ENCODE data around the gene FSD1L. TPM values are rescaled to one million over a fixed set of nuclear protein-coding genes. Genes with fewer than 3 reads are reported as not detected.

FSD1L gene
- total and polyA plus RNA-seq, 2 of the 13 experiments (the other 11 are each of a cell fraction or from before 2014, with no cell fraction given) = 4.1 to 5.1 TPM

GRCh38 chr9:105557804-105558610 is 110.2 kb downstream of the FSD1L start, which contains the start of gene FKTN:
TSS of gene FKTN (plus strand) at chr9:105558131. CDS start at chr9:105575033, 16,902 bp downstream.
- Histone ChIP-seq H3K9me3 (ENCODE audit: low read length) (peaks cover 16% of the 10 kb centered on the region), H3K4me1 (ENCODE audit: insufficient read depth, low read length) (peaks cover 12% of the 10 kb centered on the region), H3K79me2 (ENCODE audit: insufficient read depth, low read length) (peaks cover 8% of the 10 kb centered on the region), H3K27me3 (ENCODE audit: control insufficient read depth in 1 of 2, insufficient read depth in 2 of 2, low read length in 2 of 2) (no peaks in the 10 kb centered on the region; a peak in 1 of 5 replicates), H3K9ac (ENCODE audit: insufficient read depth, low read depth, low read length) (peak within 1 kb of the TSS; percentile 64), H2AFZ (ENCODE audit: low read length) (peak within 1 kb of the TSS; percentile 87), H3K4me3 (replicated peaks in 1 of 3; ENCODE audit: insufficient read depth in 1 of 3, low read depth in 2 of 3, low read length in 3 of 3) (peak within 1 kb of the TSS; percentile 76 to 93 (median 90)), H3K4me2 (ENCODE audit: low read depth, low read length) (peak within 1 kb of the TSS; percentile 92), H4K20me1 (ENCODE audit: insufficient read depth, low read length) (no peaks in the 10 kb centered on the region), H3K27ac (ENCODE audit: extremely low read length, insufficient read depth, low read length) (peak within 1 kb of the TSS; percentile 35), H3K36me3 (replicated peaks in 1 of 2; ENCODE audit: control insufficient read depth in 1 of 2, insufficient read depth in 2 of 2, low read length in 2 of 2) (no peaks in the 10 kb centered on the region)
- ATAC-seq (peak; percentile 95), FAIRE-seq (peak; percentile 4), DNase-seq (ENCODE audit: low spot score) (peak; percentile 73)
- intact Hi-C loops (cut with micrococcal nuclease; ENCODE audit: unreplicated experiment) (loop anchor here (5.0 kb wide), 2 partner anchors 111 to 131 kb away; partner anchors contain the start of gene FSD1L), in situ Hi-C loops (cut with HindIII; ENCODE audit: extremely low pct_ligation_motif_present, low pct_unique_long_range_greater_than_20kb) (loop anchor here (10.0 kb wide), 1 partner anchor 57 kb away; no protein-coding TSS in a partner anchor)
- ChIA-PET POLR2A (interaction anchor here (0.6 kb wide), 1 partner anchor 1681 kb away, joined by 3 read pairs; no protein-coding TSS in a partner anchor), CTCF (ENCODE audit: low intra/inter-chr PET ratio, low total read pairs) (no interaction called here)
- under 1% methylated on average over 19 of the region's 49 CpGs for WGBS (ENCODE audit: low lambda C conversion rate)
- TSS peak; percentile 77 for BruUV-seq (replicated peaks)
- TF ChIP-seq CREB1 (IDR thresholded peaks at IDR 0.05) (no peak), CREB1 (CRISPR knock-in tag; IDR thresholded peaks at IDR 0.05) (no peak), BCL6 (CRISPR knock-in tag; IDR thresholded peaks at IDR 0.05) (no peak), TRIM24 (CRISPR knock-in tag; IDR thresholded peaks at IDR 0.05) (no peak), CCAR2 (optimal IDR thresholded peaks at IDR 0.05; ENCODE audit: low read depth, low read length) (no peak), ZNF30 (CRISPR knock-in tag; IDR thresholded peaks at IDR 0.05) (no peak), ZNF251 (CRISPR knock-in tag; IDR thresholded peaks at IDR 0.05) (no peak), CHD2 (IDR thresholded peaks at IDR 0.05; ENCODE audit: low read depth, low read length) (no peak), ISL2 (CRISPR knock-in tag; IDR thresholded peaks at IDR 0.05) (peak; percentile 61), CHCHD3 (CRISPR knock-in tag; IDR thresholded peaks at IDR 0.05) (no peak), CTCF (CRISPR knock-in tag; IDR thresholded peaks at IDR 0.05) (no peak), DNMT1 (CRISPR knock-in tag; IDR thresholded peaks at IDR 0.05) (no peak), DBP (CRISPR knock-in tag; IDR thresholded peaks at IDR 0.05; ENCODE audit: not compliant biosample characterization) (no peak), ATF3 (CRISPR knock-in tag; IDR thresholded peaks at IDR 0.05) (0 out of 2 replicates have a peak, but pooled peaks have one; percentile 14), ZNF792 (CRISPR knock-in tag; IDR thresholded peaks at IDR 0.05) (peak; percentile 56; the same call in 1 of the 2 replicates), ZNF558 (CRISPR knock-in tag; IDR thresholded peaks at IDR 0.05; ENCODE audit: borderline replicate concordance) (0 out of 2 replicates have a peak, but pooled peaks have one; percentile 65), U2AF1 (optimal IDR thresholded peaks at IDR 0.05; ENCODE audit: low read depth, low read length) (no peak), ZNF512 (CRISPR knock-in tag; IDR thresholded peaks at IDR 0.05) (no peak), MYNN (CRISPR knock-in tag; IDR thresholded peaks at IDR 0.05; ENCODE audit: low read depth) (no peak)

All from HepG2 (cell line).